Lung microvascular endothelial cell (primary cell): ENCODE data around the gene CCDC78. TPM values are rescaled to one million over a fixed set of nuclear protein-coding genes. Genes with fewer than 3 reads are reported as not detected.

Source experiments
- DNase-seq, 2 donors: peaks; one replicate each; pipeline versions ENCODE4 v3.0.0 to v3.0.0-alpha.2; 2010; ENCODE audit warnings: low read depth in 2 of 2
- total RNA-seq: library from RNA; depleted of rRNA; stranded (reverse); fragments of >200 nt; gene quantifications from 2 replicates; pipeline ENCODE4 v1.2.1, GENCODE V29; 2014

CCDC78 gene
- total RNA-seq, 1 donor from 2014 or later: 0.40 TPM

- DNase-seq: peak; percentile 67 to 81
These were observed 14.5 kb downstream of the CCDC78 start for GRCh38 chr16:711548-712320.

DNA sequence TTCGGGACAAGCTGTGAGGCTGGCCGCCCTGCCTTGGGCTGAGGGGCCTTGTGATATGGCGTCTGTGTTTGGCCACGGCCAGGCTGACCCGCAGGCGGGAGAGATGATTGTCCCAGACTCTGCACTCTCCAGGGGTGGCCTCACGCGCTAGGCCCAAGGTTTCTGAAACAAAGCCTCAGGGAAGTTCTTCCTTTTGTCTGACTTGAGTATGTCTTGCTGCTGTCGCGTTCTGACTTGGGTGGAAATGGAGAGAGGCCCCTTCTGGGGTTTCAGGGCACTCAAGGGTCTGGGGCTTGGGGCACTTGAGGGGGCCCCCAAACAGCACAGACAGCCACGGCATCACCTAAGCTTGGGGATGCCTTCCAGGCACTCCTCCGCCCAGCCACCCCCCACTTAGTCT lies 15.2 kb downstream of the CCDC78 start:
- no peak for DNase-seq

- DNase-seq: no peak
These were observed 15.7 kb downstream of the CCDC78 start for GRCh38 chr16:710500-711075.

GRCh38 chr16:709566-710499 lies 16.4 kb downstream of the CCDC78 start:
- DNase-seq: peak; percentile 46 to 69

GRCh38 chr16:708959-709358 lies 17.3 kb downstream of the CCDC78 start:
- no peak for DNase-seq

DNA sequence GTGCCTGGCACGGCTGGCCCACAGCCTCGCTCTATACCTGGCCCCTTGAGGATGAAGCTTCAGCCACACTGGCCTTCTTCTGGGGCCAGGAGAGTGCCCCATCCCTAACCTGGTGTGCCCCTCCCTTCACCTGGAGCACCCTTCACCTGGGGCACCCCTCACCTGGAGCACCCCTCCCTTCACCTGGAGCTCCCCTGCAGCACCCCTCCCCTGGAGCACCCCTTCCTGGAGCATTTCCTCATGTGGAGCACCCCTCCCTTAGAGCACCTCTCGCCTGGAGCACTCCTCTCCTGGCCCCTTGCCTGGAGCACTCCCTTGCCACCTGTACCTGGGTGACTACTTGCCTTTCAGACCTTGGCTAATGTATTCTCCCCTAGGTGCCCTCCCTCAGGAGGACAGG lies 18.2 kb downstream of the CCDC78 start:
- DNase-seq: no peak

- no peak for DNase-seq
These were observed 19.1 kb downstream of the CCDC78 start for GRCh38 chr16:707062-707538.

DNA sequence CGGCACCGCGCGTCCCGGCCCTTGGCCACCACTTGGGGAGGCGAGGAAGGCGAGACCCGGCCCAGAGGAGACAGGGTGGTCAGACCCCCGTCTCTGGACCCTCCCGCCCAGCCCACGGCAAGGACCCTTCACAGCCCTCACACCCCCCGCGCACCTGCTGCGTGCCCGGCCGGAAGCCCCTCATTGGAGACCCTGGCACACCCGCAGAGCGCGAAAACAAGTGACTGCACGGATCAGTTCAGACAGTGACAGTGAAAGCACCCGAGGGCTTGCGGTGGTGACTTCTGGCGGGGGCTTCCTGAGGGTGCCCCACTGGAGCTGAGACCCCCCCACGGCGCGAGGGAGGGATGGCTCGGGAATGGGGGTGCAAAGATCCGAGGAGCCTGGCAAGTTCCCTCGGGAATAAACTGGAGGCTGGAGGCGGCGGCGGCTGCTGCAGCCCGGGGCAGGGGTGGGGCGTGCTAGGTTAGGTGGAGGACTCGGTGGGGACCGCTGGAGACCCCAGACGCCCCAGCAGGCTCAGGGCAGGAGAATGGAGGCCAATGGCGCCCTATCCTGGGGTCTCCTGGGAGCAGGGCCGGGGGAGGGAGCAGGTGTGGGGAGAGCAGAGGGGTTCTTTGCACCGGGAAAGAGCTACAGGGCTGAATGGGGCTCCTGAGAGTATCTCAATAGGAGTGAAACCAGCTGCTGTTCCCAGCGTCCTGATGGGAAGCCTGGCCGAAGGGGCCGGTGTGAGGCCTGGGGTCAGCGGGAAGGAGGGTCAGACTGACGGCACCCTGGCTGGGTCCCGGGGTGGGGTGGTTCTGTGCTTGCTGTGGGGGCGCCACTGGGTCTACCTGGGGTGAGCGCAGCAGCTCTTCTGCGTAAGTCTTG lies 19.8 kb downstream of the CCDC78 start:
- DNase-seq: no peak

- DNase-seq: peak in 1 of 2 donors; percentile 16
These were observed 20.6 kb downstream of the CCDC78 start, which contains the start of gene FBXL16 for GRCh38 chr16:705431-706188. FBXL16 (minus strand) TSS chr16:705801; CDS start chr16:697405, 8,396 bp downstream.

DNA sequence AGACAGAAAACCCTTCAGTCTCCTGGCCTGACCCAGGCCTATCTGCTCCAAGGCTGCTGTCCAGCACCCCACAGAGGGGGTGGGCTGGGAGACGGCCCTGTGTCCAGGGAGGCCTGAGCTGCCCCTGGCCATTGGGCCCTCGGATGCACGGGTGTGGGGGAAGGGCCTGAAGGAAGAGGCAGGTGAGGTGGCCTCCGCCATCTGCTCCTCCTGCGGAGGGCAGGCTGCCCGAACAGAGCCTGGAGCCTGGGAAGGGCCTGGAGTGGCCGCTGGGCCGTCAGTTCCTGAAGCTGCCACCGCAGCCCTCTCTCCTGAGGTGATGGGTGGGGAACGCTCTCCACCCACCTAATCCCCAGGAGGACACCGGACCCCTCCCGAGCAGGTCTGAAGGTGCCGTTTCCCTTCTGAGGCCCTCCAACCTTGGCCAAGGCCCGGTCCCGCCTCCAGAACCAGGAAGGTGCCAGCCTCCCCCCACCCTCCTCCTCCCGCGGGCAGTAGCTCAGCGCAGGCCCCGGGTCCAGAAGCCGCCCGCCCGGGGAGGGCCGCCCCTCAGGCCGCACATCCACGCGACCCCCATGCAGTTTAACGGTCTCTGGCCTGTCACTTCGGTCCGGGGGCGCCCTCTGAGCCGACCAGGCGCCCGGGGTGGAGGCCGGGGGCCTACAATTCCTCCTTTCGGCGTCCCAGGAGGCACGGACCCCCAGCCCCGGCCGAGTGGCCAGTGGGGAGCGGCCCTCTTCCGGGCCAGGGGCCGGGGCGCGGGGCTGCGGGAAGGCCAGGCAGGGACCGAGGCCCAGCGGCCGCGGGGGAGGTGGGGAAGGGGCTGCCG lies 21.5 kb downstream of the CCDC78 start:
- no peak for DNase-seq

- no peak for DNase-seq
These were observed 22.2 kb downstream of the CCDC78 start for GRCh38 chr16:704047-704446.

DNA sequence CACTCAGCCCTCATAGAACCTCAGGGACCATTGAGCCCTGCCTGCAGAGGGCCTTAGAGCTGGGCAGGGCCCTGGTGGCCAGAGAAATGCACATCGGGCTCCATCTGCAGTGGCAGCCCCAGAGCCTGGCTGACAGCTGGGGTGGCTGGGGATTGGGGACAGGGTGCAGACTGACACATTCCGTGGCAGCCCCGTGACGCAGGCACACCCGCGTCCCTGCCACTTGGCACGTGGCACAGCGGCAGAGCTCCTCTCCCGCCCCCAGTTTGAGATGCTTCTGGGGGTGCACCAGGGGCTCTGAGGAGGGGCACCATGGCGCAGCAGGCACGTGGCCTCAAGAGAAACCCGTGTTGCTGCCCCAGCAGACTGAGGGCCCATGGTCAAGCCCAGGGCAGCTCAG lies 22.8 kb downstream of the CCDC78 start:
- no peak for DNase-seq

GRCh38 chr16:702341-702740 lies 23.9 kb downstream of the CCDC78 start:
- no peak for DNase-seq

- peak in 1 of 2 donors; percentile 40 for DNase-seq
These were observed 25.3 kb downstream of the CCDC78 start for GRCh38 chr16:700684-701584.

DNA sequence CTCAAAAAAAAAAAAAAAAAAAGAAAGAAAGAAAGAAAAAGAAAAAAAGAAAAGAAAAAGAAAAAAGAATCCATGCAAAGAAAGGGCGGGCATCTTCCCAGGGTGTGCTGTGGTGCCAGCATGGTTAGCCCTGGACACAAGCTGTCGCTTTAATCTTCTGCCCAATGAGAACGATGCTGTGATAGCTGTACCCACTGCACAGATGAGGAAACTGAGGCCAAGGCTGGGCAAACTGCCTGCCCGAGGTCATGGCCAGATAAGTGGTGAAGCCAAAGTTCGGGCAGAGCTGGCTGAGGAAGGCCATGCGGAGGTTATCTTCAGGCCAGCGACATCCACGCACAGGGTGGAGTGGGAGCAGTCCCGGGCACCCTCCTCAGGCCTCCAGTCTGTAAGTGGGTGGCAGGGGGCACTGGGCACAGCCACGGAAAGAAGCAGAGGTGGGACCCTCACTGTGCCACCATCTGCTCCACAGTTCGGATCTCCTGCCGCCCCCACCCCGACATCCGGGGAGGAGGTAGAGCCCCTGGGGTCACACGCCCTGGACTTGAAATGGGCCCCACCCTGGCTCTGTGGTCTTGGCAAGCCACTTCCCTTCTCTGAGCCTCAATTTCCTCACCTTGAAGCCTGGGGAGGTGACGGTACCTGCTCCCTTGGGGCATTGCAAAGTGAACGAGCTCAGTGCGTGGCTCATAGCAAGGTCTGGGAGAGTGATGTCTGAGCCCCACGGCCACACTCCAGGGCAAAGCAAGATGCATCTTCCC lies 27.2 kb downstream of the CCDC78 start:
- DNase-seq: no peak

GRCh38 chr16:695355-696089 lies 30.7 kb downstream of the CCDC78 start:
- DNase-seq: peak in 1 of 2 donors; percentile 20

GRCh38 chr16:694863-695354 lies 31.3 kb downstream of the CCDC78 start:
- DNase-seq: no peak
